Measurements from ENCODE around the gene FKBP1A. TPM values are rescaled to one million over a fixed set of nuclear protein-coding genes. Genes with fewer than 3 reads are reported as not detected.
A peak's percentile ranks its signal among the peaks of the same experiment; 100 is the strongest.

The FKBP1A gene
- total RNA-seq, 4 donors from 2014 or later, result 99.5 to 253 (median 206) TPM

DNA sequence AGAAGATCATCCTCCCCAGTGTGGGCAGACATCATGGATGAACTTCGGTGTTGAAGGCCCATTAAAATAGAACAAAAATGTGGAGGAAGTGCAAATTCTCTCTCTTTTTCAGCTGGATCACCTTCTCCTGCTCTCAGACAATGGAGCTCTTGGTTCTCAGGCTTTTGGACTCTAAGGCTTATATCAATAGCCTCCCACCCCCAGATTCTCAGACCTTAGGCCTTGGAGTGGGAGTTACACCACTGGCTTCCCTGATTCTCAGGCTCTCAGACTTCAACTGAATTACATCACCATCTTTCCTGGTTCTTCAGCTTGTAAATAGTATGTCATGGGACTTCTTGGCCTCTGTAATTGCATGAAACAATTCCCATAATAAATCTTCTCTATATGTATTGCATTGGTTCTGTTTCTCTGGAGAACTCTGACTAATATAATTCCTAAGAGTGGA, 37.2 kb upstream of the FKBP1A start:
- DNase-seq, result no peak
- no peaks in the 10 kb centered on the region for H3K27me3 ChIP-seq
- H3K36me3 ChIP-seq, result no peaks in the 10 kb centered on the region
- H3K27ac ChIP-seq, result peak overlapping the region in 1 of 2 donors; percentile 56
- H3K9me3 ChIP-seq, result no peaks in the 10 kb centered on the region
- no peak overlapping the region for H3K4me3 ChIP-seq
- H3K4me1 ChIP-seq, result no peaks in the 10 kb centered on the region
- TF ChIP-seq, protein P1, sequence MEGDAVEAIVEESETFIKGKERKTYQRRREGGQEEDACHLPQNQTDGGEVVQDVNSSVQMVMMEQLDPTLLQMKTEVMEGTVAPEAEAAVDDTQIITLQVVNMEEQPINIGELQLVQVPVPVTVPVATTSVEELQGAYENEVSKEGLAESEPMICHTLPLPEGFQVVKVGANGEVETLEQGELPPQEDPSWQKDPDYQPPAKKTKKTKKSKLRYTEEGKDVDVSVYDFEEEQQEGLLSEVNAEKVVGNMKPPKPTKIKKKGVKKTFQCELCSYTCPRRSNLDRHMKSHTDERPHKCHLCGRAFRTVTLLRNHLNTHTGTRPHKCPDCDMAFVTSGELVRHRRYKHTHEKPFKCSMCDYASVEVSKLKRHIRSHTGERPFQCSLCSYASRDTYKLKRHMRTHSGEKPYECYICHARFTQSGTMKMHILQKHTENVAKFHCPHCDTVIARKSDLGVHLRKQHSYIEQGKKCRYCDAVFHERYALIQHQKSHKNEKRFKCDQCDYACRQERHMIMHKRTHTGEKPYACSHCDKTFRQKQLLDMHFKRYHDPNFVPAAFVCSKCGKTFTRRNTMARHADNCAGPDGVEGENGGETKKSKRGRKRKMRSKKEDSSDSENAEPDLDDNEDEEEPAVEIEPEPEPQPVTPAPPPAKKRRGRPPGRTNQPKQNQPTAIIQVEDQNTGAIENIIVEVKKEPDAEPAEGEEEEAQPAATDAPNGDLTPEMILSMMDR (IDR thresholded peaks at IDR 0.05), result no peak
- TF ChIP-seq POLR2A (IDR thresholded peaks at IDR 0.05), result no peak
- intact Hi-C loops (cut with DNase I; ENCODE audit: low total_unique reads), result no loop called here

DNA sequence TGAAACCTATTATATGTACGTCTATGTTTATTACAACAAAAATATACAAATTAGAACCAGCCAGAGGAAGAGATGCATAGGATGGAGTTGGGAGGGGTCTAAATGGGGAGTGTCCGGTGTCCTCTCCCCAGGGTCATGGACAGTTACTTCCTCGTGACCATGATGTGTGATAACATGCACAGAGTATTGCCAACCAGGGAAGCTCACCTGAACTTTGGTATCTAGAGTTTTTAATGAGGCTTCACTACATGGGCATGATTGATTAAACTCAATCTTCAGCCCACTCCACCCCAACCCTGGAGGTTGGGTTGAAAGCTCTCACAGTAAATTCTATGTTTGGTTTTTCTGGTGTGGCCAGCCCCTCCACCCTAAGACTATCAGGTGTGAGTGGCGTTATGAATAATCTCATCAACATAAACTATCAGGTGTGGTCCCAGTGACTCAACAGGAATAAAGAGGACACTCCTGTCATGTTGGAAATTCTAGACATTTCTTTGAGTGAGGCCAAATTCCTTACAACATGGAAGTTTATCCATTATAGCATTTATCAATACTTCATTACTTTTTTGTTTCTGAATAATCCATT, 36.4 kb upstream of the FKBP1A start:
- Histone ChIP-seq H3K27me3 (no peaks in the 10 kb centered on the region), H3K36me3 (no peaks in the 10 kb centered on the region), H3K9me3 (no peaks in the 10 kb centered on the region), H3K4me1 (no peaks in the 10 kb centered on the region), H3K4me3 (no peak overlapping the region), H3K27ac (peak overlapping the region in 1 of 2 donors; percentile 54)
- DNase-seq, result no peak
- no peak for TF ChIP-seq POLR2A (IDR thresholded peaks at IDR 0.05)
- TF ChIP-seq, protein P1 (IDR thresholded peaks at IDR 0.05), result no peak
- intact Hi-C loops (cut with DNase I; ENCODE audit: low total_unique reads), result no loop called here

GRCh38 chr20:1427457-1428054, 34.7 kb upstream of the FKBP1A start:
- H3K9me3 ChIP-seq, result no peaks in the 10 kb centered on the region
- no peaks in the 10 kb centered on the region for H3K27me3 ChIP-seq
- H3K27ac ChIP-seq, result no peak overlapping the region
- H3K4me3 ChIP-seq, result no peak overlapping the region
- no peaks in the 10 kb centered on the region for H3K4me1 ChIP-seq
- intact Hi-C loops (cut with DNase I; ENCODE audit: low total_unique reads), result no loop called here
- no peak for DNase-seq
- no peaks in the 10 kb centered on the region for H3K36me3 ChIP-seq
- TF ChIP-seq, protein P1 (IDR thresholded peaks at IDR 0.05), result no peak
- TF ChIP-seq POLR2A (IDR thresholded peaks at IDR 0.05), result no peak

GRCh38 chr20:1426231-1426849, 33.5 kb upstream of the FKBP1A start:
- intact Hi-C loops (cut with DNase I; ENCODE audit: low total_unique reads), result no loop called here
- H3K27me3 ChIP-seq, result no peaks in the 10 kb centered on the region
- H3K4me1 ChIP-seq, result no peaks in the 10 kb centered on the region
- no peaks in the 10 kb centered on the region for H3K9me3 ChIP-seq
- no peak overlapping the region for H3K27ac ChIP-seq
- no peaks in the 10 kb centered on the region for H3K36me3 ChIP-seq
- TF ChIP-seq POLR2A (IDR thresholded peaks at IDR 0.05), result no peak
- TF ChIP-seq, protein P1 (IDR thresholded peaks at IDR 0.05), result no peak
- H3K4me3 ChIP-seq, result no peak overlapping the region
- no peak for DNase-seq

GRCh38 chr20:1424336-1424735, 31.5 kb upstream of the FKBP1A start:
- intact Hi-C loops (cut with DNase I; ENCODE audit: low total_unique reads), result no loop called here
- TF ChIP-seq, protein P1 (IDR thresholded peaks at IDR 0.05), result no peak
- TF ChIP-seq POLR2A (IDR thresholded peaks at IDR 0.05), result no peak

More at GRCh38 chr20:1424336-1424735, 31.5 kb upstream of the FKBP1A start:
- H3K9me3 ChIP-seq, result no peaks in the 10 kb centered on the region
- H3K27ac ChIP-seq, result no peak overlapping the region
- no peaks in the 10 kb centered on the region for H3K4me1 ChIP-seq
- no peaks in the 10 kb centered on the region for H3K27me3 ChIP-seq
- DNase-seq, result no peak
- no peak overlapping the region for H3K4me3 ChIP-seq
- no peaks in the 10 kb centered on the region for H3K36me3 ChIP-seq
